ENCODE measurements around the gene SLC30A4.

GRCh38 chr15:45451265-45451664 is 71.3 kb downstream of the SLC30A4 start:
- TF ChIP-seq EZH2phosphoT487 (IDR thresholded peaks at IDR 0.05; ENCODE audit: borderline replicate concordance) = no peak
- no peak for TF ChIP-seq CTCF (conservative IDR thresholded peaks at IDR 0.05; ENCODE audit: low read length)

Data from Loucy (cell line).